T-helper 2 cell treated with Interferon-gamma antibody and Interleukin-4, amounts not matched to agents 100 ng/mL and 5 ng/mL, for 36 hours (primary cell): ENCODE measurements around the gene CDCA4. TPM values are rescaled to one million over a fixed set of nuclear protein-coding genes. Genes with fewer than 3 reads are reported as not detected.

Experiments
- intact Hi-C: fragments of 100-400 bp; cut with micrococcal nuclease; formaldehyde crosslinking; loops from one replicate; pipeline ENCODE4 v1.15.1; 2023
- total RNA-seq: library from RNA; stranded (reverse); gene quantifications from 2 replicates; pipeline ENCODE4 v1.2.3, GENCODE V29; 2022

CDCA4 gene
- total RNA-seq, 1 donor from 2014 or later, result 52.6 TPM

GRCh38 chr14:105019861-105020814 lies 745 bp downstream of the CDCA4 start:
- intact Hi-C loops, result loop anchor here (2.0 to 10.0 kb wide), 2 partner anchors 225 to 267 kb away; partner anchors contain the start of genes AKT1 and SIVA1

- intact Hi-C loops, result no loop called here
Observed at GRCh38 chr14:105018414-105018813, 2.5 kb downstream of the CDCA4 start.

GRCh38 chr14:105015905-105016304 lies 5.0 kb downstream of the CDCA4 start:
- intact Hi-C loops, result no loop called here

- intact Hi-C loops, result no loop called here
Observed at GRCh38 chr14:105015242-105015641, 5.6 kb downstream of the CDCA4 start.

- intact Hi-C loops, result no loop called here
Observed at GRCh38 chr14:105014631-105015030, 6.3 kb downstream of the CDCA4 start.

GRCh38 chr14:105014032-105014431 lies 6.9 kb downstream of the CDCA4 start:
- intact Hi-C loops, result no loop called here

- intact Hi-C loops, result no loop called here
Observed at GRCh38 chr14:105013150-105013785, 7.6 kb downstream of the CDCA4 start.

GRCh38 chr14:105012171-105012985 lies 8.5 kb downstream of the CDCA4 start:
- intact Hi-C loops, result no loop called here

GRCh38 chr14:105011312-105011990 lies 9.4 kb downstream of the CDCA4 start:
- intact Hi-C loops, result no loop called here

- intact Hi-C loops, result no loop called here
Observed at GRCh38 chr14:105010891-105011291, 10.0 kb downstream of the CDCA4 start.

GRCh38 chr14:105010106-105010505 lies 10.8 kb downstream of the CDCA4 start:
- intact Hi-C loops, result no loop called here

- intact Hi-C loops, result no loop called here
Observed at GRCh38 chr14:105007593-105008264, 13.2 kb downstream of the CDCA4 start.

- intact Hi-C loops, result no loop called here
Observed at GRCh38 chr14:105006831-105007592, 13.9 kb downstream of the CDCA4 start.

- intact Hi-C loops, result no loop called here
Observed at GRCh38 chr14:105005929-105006830, 14.7 kb downstream of the CDCA4 start.

- intact Hi-C loops, result no loop called here
Observed at GRCh38 chr14:105005329-105005928, 15.5 kb downstream of the CDCA4 start.

GRCh38 chr14:104999361-104999760 lies 21.5 kb downstream of the CDCA4 start:
- intact Hi-C loops, result no loop called here

- intact Hi-C loops, result no loop called here
Observed at GRCh38 chr14:104998801-104999200, 22.1 kb downstream of the CDCA4 start.

- intact Hi-C loops, result no loop called here
Observed at GRCh38 chr14:104996483-104996882, 24.4 kb downstream of the CDCA4 start.
